GM19372 (cell line): Measurements from ENCODE around the gene GMPS.
"Not testable (repeated sequence)": the region's sequence is repeated elsewhere in the genome, so short reads cannot be mapped to it uniquely, and the experiment has no call there.

ENCODE experiments used
- ATAC-seq: cut with Tn5 transposase; IDR thresholded peaks from one replicate; pipeline ENCODE4 v1.9.1; 2021; ENCODE audit warnings: mild to moderate bottlenecking, low read depth, moderate library complexity; ENCODE audit not compliant: unreplicated experiment

GMPS gene

DNA sequence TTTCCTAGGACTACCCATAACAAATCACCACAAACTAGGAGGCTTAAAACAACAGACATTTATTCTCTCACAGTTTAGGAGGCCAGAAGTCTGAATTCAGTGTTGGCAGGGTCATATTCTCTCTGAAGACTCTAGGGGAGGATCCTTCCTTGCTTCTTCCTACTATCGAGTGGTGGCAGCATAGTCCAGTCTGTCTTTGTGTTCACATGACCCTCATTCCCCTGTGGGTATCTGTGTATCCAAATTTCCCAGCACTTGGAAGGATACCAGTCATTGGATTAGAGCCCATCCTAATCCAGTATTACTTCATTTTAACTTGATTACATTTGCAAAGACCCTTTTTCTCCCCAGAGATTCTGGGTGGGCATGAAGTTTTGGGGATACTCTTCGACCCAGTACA lies 63.8 kb downstream of the GMPS start:
- ATAC-seq = no peak

GRCh38 chr3:155938409-155938808 lies 68.0 kb downstream of the GMPS start:
- ATAC-seq = no peak

- no peak for ATAC-seq
Observed at GRCh38 chr3:155941354-155941753, 70.9 kb downstream of the GMPS start.

- ATAC-seq = no peak
Observed at GRCh38 chr3:155944081-155944480, 73.6 kb downstream of the GMPS start.

- ATAC-seq = no peak
Observed at GRCh38 chr3:155946178-155946577, 75.7 kb downstream of the GMPS start.

DNA sequence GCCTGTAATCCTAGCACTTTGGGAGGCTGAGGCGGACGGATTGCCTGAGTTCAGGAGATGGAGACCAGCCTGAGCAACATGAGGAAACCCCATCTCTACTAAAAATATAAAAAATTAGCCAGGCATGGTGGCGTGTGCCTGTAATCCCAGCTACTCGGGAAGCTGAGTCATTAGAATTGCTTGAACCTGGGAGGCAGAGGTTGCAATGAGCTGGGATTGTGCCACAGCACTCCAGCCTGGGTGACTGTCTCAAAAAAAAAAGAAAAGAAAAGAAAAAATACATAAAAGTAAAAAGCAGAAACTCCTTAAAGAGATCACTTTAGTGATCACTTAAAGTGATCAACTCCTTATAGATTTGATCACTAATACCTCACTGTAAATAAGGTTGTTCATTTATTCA lies 78.0 kb downstream of the GMPS start:
- ATAC-seq = no peak

DNA sequence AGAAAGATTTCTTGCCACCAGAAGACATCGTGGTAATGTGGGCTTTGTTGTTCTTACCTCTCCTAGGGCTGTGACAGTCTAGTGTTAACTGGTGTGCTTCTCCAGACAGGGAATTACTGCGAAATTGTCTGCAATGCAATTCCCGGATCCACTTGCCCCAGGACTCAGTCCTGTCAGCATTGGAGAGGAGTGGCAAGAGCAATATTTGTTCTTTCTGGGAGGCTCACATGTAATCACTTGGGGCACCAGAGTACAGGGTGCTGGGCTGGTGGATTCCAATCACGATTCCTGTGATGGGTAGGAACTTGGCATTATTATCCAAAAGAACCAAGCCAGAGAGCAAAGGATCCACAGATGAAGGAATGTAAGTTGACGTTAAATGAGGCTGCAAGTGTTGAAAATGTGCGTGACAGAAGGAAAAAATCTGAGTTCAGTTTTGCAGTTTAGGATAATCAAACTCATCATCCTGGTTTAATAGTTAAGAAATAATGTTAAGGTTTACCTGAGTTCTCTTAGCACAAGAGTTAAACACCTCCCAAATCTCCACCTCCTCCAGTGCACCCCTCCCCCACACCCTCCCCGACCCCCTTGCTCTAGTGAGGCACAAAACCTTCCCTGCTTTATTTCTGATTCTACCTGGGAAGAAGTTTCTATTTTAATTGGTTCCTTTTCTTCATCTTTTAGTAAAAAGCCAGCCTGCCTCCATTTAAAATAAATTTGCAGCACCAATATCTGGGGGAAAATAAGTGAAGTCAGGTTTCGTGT lies 79.2 kb downstream of the GMPS start:
- no peak for ATAC-seq

DNA sequence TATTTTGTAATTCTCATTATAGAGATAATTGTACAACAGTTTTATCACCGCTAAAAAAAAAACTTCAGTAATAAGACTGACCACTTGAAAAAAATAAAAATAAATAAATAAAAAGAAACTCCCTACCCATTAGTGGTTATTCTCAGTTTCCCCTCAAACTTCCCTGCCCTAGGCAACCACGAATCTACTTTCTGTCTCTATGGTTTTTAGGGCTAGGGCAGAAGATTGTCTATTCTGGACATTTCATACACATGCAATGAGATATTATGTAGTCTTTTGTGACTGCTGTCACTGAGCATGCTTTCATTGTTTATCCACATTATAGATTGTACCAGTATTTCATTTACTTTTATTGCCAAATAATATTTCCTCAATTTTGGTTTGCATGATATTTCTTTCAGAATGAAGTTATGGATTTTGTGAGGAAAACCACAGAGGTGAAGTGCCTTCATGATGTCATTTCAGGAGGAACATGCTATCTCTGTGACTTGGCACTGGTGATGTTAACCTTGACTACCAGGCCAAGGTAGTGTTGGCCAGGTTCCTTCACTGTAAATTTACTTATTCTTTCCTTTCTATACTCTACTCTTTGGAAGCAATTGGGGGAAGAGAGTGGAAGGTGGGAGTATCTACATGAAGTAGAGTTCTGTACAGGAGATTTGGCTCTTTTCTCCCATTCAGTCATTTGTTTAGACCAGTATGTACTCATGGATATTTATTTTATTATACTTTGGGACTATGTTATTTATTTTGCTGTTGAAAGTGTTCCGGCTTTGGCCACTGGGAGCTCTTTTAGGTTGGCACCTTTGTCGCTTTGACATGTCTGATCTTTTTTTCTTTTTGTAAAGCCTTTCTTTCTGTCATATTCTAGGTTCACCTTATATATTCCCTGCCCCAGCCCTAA lies 86.3 kb downstream of the GMPS start:
- ATAC-seq = no peak

DNA sequence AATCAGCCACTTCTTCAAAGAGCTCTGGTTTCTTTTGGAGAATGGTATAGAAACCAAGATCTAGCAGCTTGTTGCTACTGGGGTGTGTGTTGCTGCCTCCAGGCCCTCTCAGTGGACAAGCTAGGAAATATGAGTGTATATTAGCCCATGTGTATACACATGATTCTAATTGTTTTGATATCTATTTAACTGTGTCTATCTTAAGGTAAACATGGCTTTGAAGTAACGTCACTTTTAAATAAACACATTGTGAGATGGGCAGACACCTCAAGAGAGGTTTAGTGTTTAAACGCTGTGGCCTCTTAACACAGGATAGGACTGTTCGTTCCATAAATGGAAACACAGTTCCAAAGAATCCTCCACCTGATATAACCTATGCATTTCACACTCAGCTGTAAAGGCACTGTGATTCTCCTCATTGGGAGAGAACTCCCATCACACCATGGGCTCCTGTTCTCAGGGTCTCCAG lies 87.0 kb downstream of the GMPS start:
- ATAC-seq = no peak

DNA sequence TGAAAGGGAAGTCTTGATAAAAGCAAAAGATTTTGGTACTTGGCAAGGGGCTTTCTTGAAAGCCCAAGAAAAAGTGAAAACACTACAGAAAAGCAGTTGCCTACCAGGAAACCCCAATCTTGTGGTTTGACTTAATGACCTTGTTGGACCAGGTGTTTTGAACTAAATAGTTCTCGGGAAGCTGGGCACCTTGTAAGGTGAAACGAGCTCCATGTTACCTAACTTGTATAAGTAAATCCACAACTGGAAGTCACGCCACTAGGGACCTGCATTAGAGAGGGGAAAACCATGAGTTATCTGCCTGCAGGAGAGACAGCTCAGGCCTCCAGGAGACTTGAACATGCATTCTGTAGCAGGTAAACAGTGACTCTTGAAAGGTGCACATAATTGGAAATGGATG lies 88.2 kb downstream of the GMPS start:
- ATAC-seq = no peak

DNA sequence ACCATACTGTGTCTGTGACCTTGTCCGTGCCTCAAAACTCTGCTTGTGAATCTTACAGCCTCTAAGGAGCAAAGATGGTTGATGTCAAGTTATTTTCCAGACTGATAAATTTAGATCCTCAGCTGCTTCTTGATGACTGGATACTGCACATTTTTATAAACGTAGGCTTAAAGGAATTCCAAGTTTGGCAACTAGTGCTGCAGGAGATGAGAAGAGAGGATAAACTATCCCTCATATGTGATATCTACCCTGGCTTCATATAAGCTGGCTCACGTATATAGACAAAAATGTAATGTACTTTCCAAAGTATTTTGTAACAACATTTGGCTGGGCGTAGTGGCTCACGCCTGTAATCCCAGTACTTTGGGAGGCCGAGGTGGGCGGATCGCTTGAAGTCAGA lies 89.6 kb downstream of the GMPS start:
- no peak for ATAC-seq

GRCh38 chr3:155961044-155961443 lies 90.6 kb downstream of the GMPS start:
- not testable (repeated sequence) for ATAC-seq

- no peak for ATAC-seq
Observed at GRCh38 chr3:155963570-155963969, 93.1 kb downstream of the GMPS start.

- no peak for ATAC-seq
Observed at GRCh38 chr3:155970398-155970797, 99.9 kb downstream of the GMPS start.

DNA sequence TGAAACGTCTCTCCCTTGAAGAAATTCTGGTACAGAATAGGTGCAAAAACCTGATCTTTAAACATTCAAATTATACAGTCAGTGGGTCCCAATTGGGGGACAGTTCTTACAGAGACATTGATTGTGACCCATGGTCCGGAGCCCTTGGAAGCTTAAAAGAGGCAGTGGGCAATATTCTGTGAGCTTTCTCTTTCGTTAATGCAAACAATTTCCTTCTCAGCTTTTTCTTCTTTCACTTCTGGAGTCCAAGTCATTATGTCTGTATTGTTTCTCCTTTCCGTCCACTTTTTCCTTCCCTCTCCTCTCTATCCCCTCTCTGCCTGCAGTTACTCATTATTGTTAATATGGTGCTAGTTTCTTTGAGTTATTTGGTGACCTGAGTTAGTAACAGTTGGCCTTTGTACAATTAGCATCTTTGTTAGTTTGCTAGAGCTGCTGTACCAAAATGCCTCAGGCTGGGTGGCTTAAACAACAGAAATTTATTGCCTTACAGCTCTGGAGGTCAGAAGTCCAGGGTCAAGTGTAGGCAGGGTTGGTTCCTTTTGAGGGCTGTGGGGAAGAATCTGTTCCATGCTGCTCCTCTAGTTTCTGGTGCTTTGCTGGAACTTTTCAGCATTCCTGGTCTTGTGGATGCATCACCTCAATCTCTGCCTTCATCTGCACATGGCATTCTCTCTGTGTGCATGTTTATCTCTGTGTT lies 102.6 kb downstream of the GMPS start:
- ATAC-seq = no peak

GRCh38 chr3:155978324-155978723 lies 107.9 kb downstream of the GMPS start:
- no peak for ATAC-seq

- ATAC-seq = no peak
Observed at GRCh38 chr3:155979746-155980145, 109.3 kb downstream of the GMPS start.

- no peak for ATAC-seq
Observed at GRCh38 chr3:155981669-155982068, 111.2 kb downstream of the GMPS start.

- no peak for ATAC-seq
Observed at GRCh38 chr3:155983834-155984474, 113.5 kb downstream of the GMPS start.

- ATAC-seq = no peak
Observed at GRCh38 chr3:155984791-155985417, 114.5 kb downstream of the GMPS start.
